ENCODE data around the gene SLC9C1. TPM values are rescaled to one million over a fixed set of nuclear protein-coding genes. Genes with fewer than 3 reads are reported as not detected.

The SLC9C1 gene
- not detected for polyA plus RNA-seq (2013, experiment 1 of 2; ENCODE audit: insufficient read length)
- not detected for polyA plus RNA-seq (2013, experiment 2 of 2; ENCODE audit: insufficient read length)

- peak; percentile 72 for DNase-seq
These were observed at the start of gene SLC9C1 for GRCh38 chr3:112293368-112294321. SLC9C1 (minus strand) TSS chr3:112294216; CDS start chr3:112286791, 7,425 bp downstream.

GRCh38 chr3:112341386-112341785 lies 47.4 kb upstream of the SLC9C1 start:
- DNase-seq, result no peak

GRCh38 chr3:112339609-112340008 lies 45.6 kb upstream of the SLC9C1 start:
- no peak for DNase-seq

- no peak for DNase-seq
These were observed 45.1 kb upstream of the SLC9C1 start for GRCh38 chr3:112339134-112339533.

- DNase-seq, result no peak
These were observed 44.7 kb upstream of the SLC9C1 start for GRCh38 chr3:112338727-112339056.

GRCh38 chr3:112338021-112338726 lies 44.2 kb upstream of the SLC9C1 start:
- DNase-seq, result no peak

GRCh38 chr3:112335434-112335781 lies 41.4 kb upstream of the SLC9C1 start:
- no peak for DNase-seq

GRCh38 chr3:112334691-112335433 lies 40.8 kb upstream of the SLC9C1 start:
- no peak for DNase-seq

- no peak for DNase-seq
These were observed 39.6 kb upstream of the SLC9C1 start for GRCh38 chr3:112333381-112334317.

GRCh38 chr3:112333002-112333380 lies 39.0 kb upstream of the SLC9C1 start, which contains the start of gene CD200:
CD200 (plus strand) TSS chr3:112333156; CDS start chr3:112333213, 57 bp downstream.
- peak; percentile 24 for DNase-seq

- no peak for DNase-seq
These were observed 37.8 kb upstream of the SLC9C1 start for GRCh38 chr3:112331851-112332250.

GRCh38 chr3:112327371-112327951 lies 33.4 kb upstream of the SLC9C1 start:
- peak; percentile 61 for DNase-seq

GRCh38 chr3:112321867-112322652 lies 28.0 kb upstream of the SLC9C1 start:
- DNase-seq, result no peak

GRCh38 chr3:112320691-112321090 lies 26.7 kb upstream of the SLC9C1 start:
- DNase-seq, result no peak

GRCh38 chr3:112319516-112320276 lies 25.7 kb upstream of the SLC9C1 start:
- DNase-seq, result no peak

GRCh38 chr3:112315791-112316190 lies 21.8 kb upstream of the SLC9C1 start:
- no peak for DNase-seq

GRCh38 chr3:112314649-112315048 lies 20.6 kb upstream of the SLC9C1 start:
- no peak for DNase-seq

GRCh38 chr3:112308151-112308911 lies 14.3 kb upstream of the SLC9C1 start:
- DNase-seq, result no peak

GRCh38 chr3:112307557-112307956 lies 13.5 kb upstream of the SLC9C1 start:
- DNase-seq, result no peak
